D721Med (cell line): ENCODE measurements around the gene PSEN1.

ENCODE experiments used
- DNase-seq: peaks from one replicate; pipeline ENCODE4 v3.0.0; 2011; ENCODE audit warnings: low spot score; ENCODE audit not compliant: insufficient read length
- FAIRE-seq: peaks from 2 replicates; lab custom pipeline; 2011; peaks lifted over from hg19 to GRCh38; lab: Jason Lieb, UNC
- TF ChIP-seq, protein P1 (sequence below): IDR thresholded peaks from 2 replicates; pipeline ENCODE4 v1.5.1; 2012; ENCODE audit warnings: mild to moderate bottlenecking, control low read depth; ENCODE audit not compliant: insufficient read depth; ENCODE audit errors: missing control alignments

PSEN1 gene

DNA sequence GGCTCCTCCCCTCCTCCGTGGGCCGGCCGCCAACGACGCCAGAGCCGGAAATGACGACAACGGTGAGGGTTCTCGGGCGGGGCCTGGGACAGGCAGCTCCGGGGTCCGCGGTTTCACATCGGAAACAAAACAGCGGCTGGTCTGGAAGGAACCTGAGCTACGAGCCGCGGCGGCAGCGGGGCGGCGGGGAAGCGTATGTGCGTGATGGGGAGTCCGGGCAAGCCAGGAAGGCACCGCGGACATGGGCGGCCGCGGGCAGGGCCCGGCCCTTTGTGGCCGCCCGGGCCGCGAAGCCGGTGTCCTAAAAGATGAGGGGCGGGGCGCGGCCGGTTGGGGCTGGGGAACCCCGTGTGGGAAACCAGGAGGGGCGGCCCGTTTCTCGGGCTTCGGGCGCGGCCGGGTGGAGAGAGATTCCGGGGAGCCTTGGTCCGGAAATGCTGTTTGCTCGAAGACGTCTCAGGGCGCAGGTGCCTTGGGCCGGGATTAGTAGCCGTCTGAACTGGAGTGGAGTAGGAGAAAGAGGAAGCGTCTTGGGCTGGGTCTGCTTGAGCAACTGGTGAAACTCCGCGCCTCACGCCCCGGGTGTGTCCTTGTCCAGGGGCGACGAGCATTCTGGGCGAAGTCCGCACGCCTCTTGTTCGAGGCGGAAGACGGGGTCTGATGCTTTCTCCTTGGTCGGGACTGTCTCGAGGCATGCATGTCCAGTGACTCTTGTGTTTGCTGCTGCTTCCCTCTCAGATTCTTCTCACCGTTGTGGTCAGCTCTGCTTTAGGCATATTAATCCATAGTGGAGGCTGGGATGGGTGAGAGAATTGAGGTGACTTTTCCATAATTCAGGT, at the start of gene PSEN1:
Gene PSEN1, plus strand, starts transcription at position 121 of the 839 bp plus-strand sequence. CDS start 11,513 bp downstream, outside the sequence.
- TF ChIP-seq, protein P1, sequence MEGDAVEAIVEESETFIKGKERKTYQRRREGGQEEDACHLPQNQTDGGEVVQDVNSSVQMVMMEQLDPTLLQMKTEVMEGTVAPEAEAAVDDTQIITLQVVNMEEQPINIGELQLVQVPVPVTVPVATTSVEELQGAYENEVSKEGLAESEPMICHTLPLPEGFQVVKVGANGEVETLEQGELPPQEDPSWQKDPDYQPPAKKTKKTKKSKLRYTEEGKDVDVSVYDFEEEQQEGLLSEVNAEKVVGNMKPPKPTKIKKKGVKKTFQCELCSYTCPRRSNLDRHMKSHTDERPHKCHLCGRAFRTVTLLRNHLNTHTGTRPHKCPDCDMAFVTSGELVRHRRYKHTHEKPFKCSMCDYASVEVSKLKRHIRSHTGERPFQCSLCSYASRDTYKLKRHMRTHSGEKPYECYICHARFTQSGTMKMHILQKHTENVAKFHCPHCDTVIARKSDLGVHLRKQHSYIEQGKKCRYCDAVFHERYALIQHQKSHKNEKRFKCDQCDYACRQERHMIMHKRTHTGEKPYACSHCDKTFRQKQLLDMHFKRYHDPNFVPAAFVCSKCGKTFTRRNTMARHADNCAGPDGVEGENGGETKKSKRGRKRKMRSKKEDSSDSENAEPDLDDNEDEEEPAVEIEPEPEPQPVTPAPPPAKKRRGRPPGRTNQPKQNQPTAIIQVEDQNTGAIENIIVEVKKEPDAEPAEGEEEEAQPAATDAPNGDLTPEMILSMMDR: no peak
- FAIRE-seq (no peak), DNase-seq (peak; percentile 88)

GRCh38 chr14:73091044-73091443, 45.3 kb upstream of the PSEN1 start:
- FAIRE-seq (no peak), DNase-seq (no peak)
- TF ChIP-seq, protein P1: no peak

DNA sequence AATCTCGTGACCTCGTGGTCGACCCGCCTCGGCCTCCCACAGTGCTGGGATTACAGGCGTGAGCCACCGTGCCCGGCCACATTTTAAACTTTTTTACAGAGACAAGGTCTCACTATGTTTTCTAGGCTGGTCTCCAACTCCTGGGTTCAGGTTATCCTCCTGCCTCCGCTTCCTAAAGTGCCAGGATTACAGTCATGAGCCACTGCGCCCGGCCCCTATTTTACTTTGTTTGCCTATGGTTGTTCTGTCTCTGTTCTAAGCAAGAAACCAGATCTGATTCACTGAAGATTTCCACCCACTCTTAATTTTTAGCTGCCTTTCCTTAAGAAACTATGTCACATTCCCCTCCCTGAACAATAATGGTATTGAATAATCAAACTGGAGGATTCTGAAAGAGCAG, 38.9 kb upstream of the PSEN1 start:
- FAIRE-seq (no peak), DNase-seq (no peak)
- TF ChIP-seq, protein P1: no peak

DNA sequence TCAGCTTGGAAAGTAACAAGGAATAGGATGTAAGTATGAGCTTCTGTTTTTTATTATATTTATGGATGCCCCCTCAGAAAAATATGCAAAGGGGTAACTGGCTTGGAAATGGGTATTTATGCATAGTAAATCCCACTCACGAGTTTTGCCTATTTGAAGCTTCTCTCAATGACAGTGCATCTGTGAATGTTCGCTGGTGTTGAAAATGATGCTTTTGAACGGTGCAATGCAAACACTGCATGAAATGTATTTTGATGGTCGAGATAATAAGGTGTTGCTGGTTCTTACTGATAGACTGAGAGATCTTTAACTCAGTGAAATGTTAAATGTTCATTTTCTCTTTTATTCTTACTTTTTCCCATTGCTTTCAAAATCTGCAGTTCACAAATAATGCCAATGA, 36.0 kb upstream of the PSEN1 start:
- DNase-seq (no peak), FAIRE-seq (no peak)
- TF ChIP-seq, protein P1: no peak

GRCh38 chr14:73102806-73103497, 33.4 kb upstream of the PSEN1 start:
- FAIRE-seq (no peak), DNase-seq (no peak)
- TF ChIP-seq, protein P1: no peak

- FAIRE-seq: no peak
- TF ChIP-seq, protein P1: no peak
- DNase-seq: no peak
Measured at GRCh38 chr14:73105050-73105449, 31.3 kb upstream of the PSEN1 start.
